HG03442 (cell line): ENCODE results near the gene SNN.

ENCODE experiments used
- ATAC-seq: cut with Tn5 transposase; IDR thresholded peaks from one replicate; pipeline ENCODE4 v1.9.1; 2021; ENCODE audit warnings: mild to moderate bottlenecking, moderate library complexity; ENCODE audit not compliant: unreplicated experiment

Gene SNN

GRCh38 chr16:11677959-11678881, 10.0 kb downstream of the SNN start:
- ATAC-seq: no peak

GRCh38 chr16:11679250-11679649, 11.0 kb downstream of the SNN start:
- no peak for ATAC-seq

GRCh38 chr16:11679941-11680911, 12.0 kb downstream of the SNN start:
- ATAC-seq: no peak

GRCh38 chr16:11681556-11681955, 13.3 kb downstream of the SNN start:
- ATAC-seq: no peak

GRCh38 chr16:11681976-11682654, 13.9 kb downstream of the SNN start:
- ATAC-seq: peak; percentile 39

GRCh38 chr16:11682655-11683096, 14.4 kb downstream of the SNN start:
- ATAC-seq: peak; percentile 19

GRCh38 chr16:11683145-11683544, 14.9 kb downstream of the SNN start:
- ATAC-seq: no peak

GRCh38 chr16:11684231-11685025, 16.2 kb downstream of the SNN start:
- ATAC-seq: no peak

- no peak for ATAC-seq
These were observed 17.8 kb downstream of the SNN start for GRCh38 chr16:11685844-11686618.

- no peak for ATAC-seq
These were observed 18.6 kb downstream of the SNN start for GRCh38 chr16:11686713-11687380.

GRCh38 chr16:11687601-11688519, 19.6 kb downstream of the SNN start:
- no peak for ATAC-seq

- ATAC-seq: no peak
These were observed 20.2 kb downstream of the SNN start for GRCh38 chr16:11688520-11688886.

- ATAC-seq: peak; percentile 86
These were observed 21.0 kb downstream of the SNN start for GRCh38 chr16:11689031-11689840.

- ATAC-seq: no peak
These were observed 23.0 kb downstream of the SNN start for GRCh38 chr16:11691235-11691634.

GRCh38 chr16:11691771-11692170, 23.5 kb downstream of the SNN start:
- ATAC-seq: no peak

- ATAC-seq: no peak
These were observed 23.9 kb downstream of the SNN start for GRCh38 chr16:11692171-11692570.

- ATAC-seq: no peak
These were observed 24.4 kb downstream of the SNN start for GRCh38 chr16:11692651-11693050.
